HG03469 (cell line): ENCODE data around the gene SDF4.

Experiments used
- ATAC-seq: cut with Tn5 transposase; IDR thresholded peaks from one replicate; pipeline ENCODE4 v1.9.1; 2021; ENCODE audit warnings: mild to moderate bottlenecking, moderate library complexity, moderate number of reproducible peaks; ENCODE audit not compliant: unreplicated experiment

The SDF4 gene

DNA sequence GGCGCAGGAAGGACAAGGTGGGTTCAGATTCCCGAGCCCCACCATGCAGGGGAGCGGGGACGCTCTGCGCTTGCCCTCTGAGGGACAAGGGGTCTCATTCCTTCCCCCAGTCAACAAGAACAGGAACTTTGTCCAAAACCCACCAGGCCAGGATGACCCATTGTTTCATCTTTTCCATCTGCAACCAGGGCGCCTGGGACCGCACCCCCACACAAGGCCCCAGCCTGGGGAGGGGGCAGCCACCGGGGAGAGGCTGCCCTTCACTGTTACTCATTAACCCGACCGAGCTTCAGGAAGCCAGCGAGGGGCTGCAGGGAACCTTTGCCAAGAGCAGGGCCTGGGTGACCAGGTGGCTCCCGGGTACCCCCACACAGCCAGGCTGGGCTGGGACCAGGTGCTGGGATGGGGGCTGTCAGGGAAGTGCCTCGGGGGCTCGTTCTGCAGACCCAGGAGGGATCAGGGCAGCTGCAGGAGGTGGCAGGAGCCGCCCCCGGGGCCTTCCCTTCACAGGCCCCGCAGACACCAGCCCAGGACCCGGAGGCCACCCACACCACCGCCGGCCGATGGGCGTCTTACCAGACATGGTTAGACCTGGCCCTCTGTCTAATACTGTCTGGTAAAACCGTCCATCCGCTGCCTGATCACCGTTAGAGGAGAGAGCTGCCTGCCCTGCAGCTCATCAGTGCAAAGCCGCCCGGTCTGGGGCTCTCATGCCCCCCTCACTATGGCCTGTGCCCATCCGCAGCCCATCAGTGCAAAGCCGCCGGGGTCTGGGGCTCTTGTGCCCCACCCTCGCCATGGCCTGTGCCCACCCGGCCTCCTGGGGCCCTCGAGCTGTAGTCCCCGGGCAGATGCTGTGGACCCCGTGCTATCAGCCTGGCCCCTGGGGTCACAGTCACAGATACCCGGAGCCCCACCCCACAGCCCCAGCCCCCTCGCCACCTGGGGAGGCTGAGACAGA, 63.1 kb downstream of the SDF4 start:
- ATAC-seq, result no peak

GRCh38 chr1:1167841-1168450, 63.9 kb downstream of the SDF4 start:
- no peak for ATAC-seq

GRCh38 chr1:1167398-1167821, 64.4 kb downstream of the SDF4 start:
- no peak for ATAC-seq
